HG03103 (cell line): ENCODE results near the gene FXYD5.
"Not testable (repeated sequence)": the region's sequence is repeated elsewhere in the genome, so short reads cannot be mapped to it uniquely, and the experiment has no call there.

ENCODE experiments used
- ATAC-seq: cut with Tn5 transposase; IDR thresholded peaks from one replicate; pipeline ENCODE4 v1.9.1; 2021; ENCODE audit warnings: low read depth; ENCODE audit not compliant: unreplicated experiment

Gene FXYD5

GRCh38 chr19:35171730-35172129 lies 17.2 kb downstream of the FXYD5 start:
- no peak for ATAC-seq

- no peak for ATAC-seq
Measured at GRCh38 chr19:35174226-35174625, 19.7 kb downstream of the FXYD5 start.

- no peak for ATAC-seq
Measured at GRCh38 chr19:35176181-35176570, 21.6 kb downstream of the FXYD5 start.

- ATAC-seq, result no peak
Measured at GRCh38 chr19:35177377-35178274, 23.1 kb downstream of the FXYD5 start.

GRCh38 chr19:35178701-35179100 lies 24.2 kb downstream of the FXYD5 start:
- no peak for ATAC-seq

- no peak for ATAC-seq
Measured at GRCh38 chr19:35179830-35180229, 25.3 kb downstream of the FXYD5 start.

- ATAC-seq, result no peak
Measured at GRCh38 chr19:35181387-35181786, 26.9 kb downstream of the FXYD5 start.

- ATAC-seq, result no peak
Measured at GRCh38 chr19:35184267-35184666, 29.7 kb downstream of the FXYD5 start.

- ATAC-seq, result no peak
Measured at GRCh38 chr19:35184884-35185283, 30.3 kb downstream of the FXYD5 start.

- no peak for ATAC-seq
Measured at GRCh38 chr19:35194012-35194984, 39.8 kb downstream of the FXYD5 start.

- ATAC-seq, result no peak
Measured at GRCh38 chr19:35195830-35196229, 41.3 kb downstream of the FXYD5 start.

- ATAC-seq, result not testable (repeated sequence)
Measured at GRCh38 chr19:35196861-35197260, 42.3 kb downstream of the FXYD5 start.

GRCh38 chr19:35199481-35199880 lies 44.9 kb downstream of the FXYD5 start:
- ATAC-seq, result no peak

- ATAC-seq, result no peak
Measured at GRCh38 chr19:35202722-35203688, 48.5 kb downstream of the FXYD5 start.

- peak; percentile 87 for ATAC-seq
Measured at GRCh38 chr19:35204799-35205732, 50.5 kb downstream of the FXYD5 start.

- no peak for ATAC-seq
Measured at GRCh38 chr19:35205733-35206323, 51.3 kb downstream of the FXYD5 start.

GRCh38 chr19:35206379-35206778 lies 51.8 kb downstream of the FXYD5 start:
- ATAC-seq, result no peak

- ATAC-seq, result no peak
Measured at GRCh38 chr19:35206855-35207254, 52.3 kb downstream of the FXYD5 start.
